ENCODE results near the gene APOB. TPM values are rescaled to one million over a fixed set of nuclear protein-coding genes. Genes with fewer than 3 reads are reported as not detected.

The APOB gene
- total and polyA plus RNA-seq, 2 of the 13 experiments (the other 11 are each of a cell fraction or from before 2014, with no cell fraction given) = 1,569 to 2,515 TPM

DNA sequence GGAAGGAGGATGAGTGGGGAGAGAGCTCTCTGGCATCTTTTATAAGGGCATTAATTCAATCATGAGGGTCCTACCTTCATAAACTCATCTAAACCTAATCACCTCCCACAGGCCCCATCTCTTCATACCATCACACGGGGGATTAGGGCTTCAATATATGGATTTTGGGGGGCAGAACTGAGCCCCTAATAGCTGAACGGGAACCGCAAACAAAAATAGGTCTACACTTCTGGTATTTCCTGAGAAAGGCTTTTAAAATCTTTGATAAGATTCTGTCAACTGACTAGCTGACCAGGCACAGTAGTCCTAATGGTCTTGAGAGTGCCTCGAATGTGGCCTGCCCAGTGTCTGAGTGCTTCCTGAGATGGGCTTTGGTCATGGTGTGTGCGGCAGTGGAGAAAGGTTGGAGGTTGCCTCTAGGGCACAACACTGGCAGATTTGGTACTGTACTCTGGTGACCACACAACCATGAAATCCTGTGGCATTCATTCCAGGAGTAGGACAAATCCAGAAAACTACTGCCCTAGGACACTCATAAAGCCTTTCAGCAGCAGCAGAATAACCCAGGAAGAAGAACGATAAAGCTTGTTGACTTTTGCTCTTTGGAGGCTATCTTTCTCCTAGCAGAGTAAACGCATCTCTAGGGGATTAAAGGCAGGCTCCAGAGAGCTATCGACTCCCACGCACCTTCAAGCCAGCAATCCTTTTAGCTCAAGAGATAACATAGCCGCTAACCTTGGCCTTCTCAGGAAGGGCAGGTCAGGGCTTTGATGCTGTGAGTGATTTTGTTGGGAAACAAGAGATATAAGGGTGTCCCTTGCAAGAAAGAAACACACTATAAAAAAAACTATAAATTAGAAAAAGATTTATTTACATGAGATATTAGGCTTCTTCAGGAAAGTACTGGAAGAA lies 12.3 kb upstream of the APOB start (continued):
- TF ChIP-seq ZNF615 (CRISPR knock-in tag; IDR thresholded peaks at IDR 0.05; ENCODE audit: borderline replicate concordance) = peak; percentile 99; the same call in 1 of the 2 replicates
- peak; percentile 100 for TF ChIP-seq HMG20A (CRISPR knock-in tag; IDR thresholded peaks at IDR 0.05; ENCODE audit: borderline replicate concordance)
- TF ChIP-seq PHF21A (CRISPR knock-in tag; IDR thresholded peaks at IDR 0.05) = peak; percentile 98
- TF ChIP-seq, protein P1, sequence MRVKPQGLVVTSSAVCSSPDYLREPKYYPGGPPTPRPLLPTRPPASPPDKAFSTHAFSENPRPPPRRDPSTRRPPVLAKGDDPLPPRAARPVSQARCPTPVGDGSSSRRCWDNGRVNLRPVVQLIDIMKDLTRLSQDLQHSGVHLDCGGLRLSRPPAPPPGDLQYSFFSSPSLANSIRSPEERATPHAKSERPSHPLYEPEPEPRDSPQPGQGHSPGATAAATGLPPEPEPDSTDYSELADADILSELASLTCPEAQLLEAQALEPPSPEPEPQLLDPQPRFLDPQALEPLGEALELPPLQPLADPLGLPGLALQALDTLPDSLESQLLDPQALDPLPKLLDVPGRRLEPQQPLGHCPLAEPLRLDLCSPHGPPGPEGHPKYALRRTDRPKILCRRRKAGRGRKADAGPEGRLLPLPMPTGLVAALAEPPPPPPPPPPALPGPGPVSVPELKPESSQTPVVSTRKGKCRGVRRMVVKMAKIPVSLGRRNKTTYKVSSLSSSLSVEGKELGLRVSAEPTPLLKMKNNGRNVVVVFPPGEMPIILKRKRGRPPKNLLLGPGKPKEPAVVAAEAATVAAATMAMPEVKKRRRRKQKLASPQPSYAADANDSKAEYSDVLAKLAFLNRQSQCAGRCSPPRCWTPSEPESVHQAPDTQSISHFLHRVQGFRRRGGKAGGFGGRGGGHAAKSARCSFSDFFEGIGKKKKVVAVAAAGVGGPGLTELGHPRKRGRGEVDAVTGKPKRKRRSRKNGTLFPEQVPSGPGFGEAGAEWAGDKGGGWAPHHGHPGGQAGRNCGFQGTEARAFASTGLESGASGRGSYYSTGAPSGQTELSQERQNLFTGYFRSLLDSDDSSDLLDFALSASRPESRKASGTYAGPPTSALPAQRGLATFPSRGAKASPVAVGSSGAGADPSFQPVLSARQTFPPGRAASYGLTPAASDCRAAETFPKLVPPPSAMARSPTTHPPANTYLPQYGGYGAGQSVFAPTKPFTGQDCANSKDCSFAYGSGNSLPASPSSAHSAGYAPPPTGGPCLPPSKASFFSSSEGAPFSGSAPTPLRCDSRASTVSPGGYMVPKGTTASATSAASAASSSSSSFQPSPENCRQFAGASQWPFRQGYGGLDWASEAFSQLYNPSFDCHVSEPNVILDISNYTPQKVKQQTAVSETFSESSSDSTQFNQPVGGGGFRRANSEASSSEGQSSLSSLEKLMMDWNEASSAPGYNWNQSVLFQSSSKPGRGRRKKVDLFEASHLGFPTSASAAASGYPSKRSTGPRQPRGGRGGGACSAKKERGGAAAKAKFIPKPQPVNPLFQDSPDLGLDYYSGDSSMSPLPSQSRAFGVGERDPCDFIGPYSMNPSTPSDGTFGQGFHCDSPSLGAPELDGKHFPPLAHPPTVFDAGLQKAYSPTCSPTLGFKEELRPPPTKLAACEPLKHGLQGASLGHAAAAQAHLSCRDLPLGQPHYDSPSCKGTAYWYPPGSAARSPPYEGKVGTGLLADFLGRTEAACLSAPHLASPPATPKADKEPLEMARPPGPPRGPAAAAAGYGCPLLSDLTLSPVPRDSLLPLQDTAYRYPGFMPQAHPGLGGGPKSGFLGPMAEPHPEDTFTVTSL (CRISPR knock-in tag; IDR thresholded peaks at IDR 0.05; ENCODE audit: borderline replicate concordance) = peak; percentile 100
- TF ChIP-seq GABPB1 (CRISPR knock-in tag; IDR thresholded peaks at IDR 0.05) = peak; percentile 61; the same call in 1 of the 2 replicates
- peak; percentile 95 for TF ChIP-seq HNF4G (IDR thresholded peaks at IDR 0.05; ENCODE audit: borderline replicate concordance, low read depth, low read length)
- TF ChIP-seq HNF4G (CRISPR knock-in tag; IDR thresholded peaks at IDR 0.05; ENCODE audit: borderline replicate concordance, low read depth) = peak; percentile 92; the same call in 1 of the 2 replicates
- TF ChIP-seq, protein P2, sequence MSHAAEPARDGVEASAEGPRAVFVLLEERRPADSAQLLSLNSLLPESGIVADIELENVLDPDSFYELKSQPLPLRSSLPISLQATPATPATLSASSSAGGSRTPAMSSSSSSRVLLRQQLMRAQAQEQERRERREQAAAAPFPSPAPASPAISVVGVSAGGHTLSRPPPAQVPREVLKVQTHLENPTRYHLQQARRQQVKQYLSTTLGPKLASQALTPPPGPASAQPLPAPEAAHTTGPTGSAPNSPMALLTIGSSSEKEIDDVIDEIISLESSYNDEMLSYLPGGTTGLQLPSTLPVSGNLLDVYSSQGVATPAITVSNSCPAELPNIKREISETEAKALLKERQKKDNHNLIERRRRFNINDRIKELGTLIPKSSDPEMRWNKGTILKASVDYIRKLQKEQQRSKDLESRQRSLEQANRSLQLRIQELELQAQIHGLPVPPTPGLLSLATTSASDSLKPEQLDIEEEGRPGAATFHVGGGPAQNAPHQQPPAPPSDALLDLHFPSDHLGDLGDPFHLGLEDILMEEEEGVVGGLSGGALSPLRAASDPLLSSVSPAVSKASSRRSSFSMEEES (CRISPR knock-in tag; IDR thresholded peaks at IDR 0.05) = peak; percentile 95
- TF ChIP-seq, protein P3, sequence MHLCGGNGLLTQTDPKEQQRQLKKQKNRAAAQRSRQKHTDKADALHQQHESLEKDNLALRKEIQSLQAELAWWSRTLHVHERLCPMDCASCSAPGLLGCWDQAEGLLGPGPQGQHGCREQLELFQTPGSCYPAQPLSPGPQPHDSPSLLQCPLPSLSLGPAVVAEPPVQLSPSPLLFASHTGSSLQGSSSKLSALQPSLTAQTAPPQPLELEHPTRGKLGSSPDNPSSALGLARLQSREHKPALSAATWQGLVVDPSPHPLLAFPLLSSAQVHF (CRISPR knock-in tag; IDR thresholded peaks at IDR 0.05) = no peak
- TF ChIP-seq TAF15 (IDR thresholded peaks at IDR 0.05; ENCODE audit: low read depth, low read length, poor library complexity, severe bottlenecking) = no peak
- TF ChIP-seq, protein P4, sequence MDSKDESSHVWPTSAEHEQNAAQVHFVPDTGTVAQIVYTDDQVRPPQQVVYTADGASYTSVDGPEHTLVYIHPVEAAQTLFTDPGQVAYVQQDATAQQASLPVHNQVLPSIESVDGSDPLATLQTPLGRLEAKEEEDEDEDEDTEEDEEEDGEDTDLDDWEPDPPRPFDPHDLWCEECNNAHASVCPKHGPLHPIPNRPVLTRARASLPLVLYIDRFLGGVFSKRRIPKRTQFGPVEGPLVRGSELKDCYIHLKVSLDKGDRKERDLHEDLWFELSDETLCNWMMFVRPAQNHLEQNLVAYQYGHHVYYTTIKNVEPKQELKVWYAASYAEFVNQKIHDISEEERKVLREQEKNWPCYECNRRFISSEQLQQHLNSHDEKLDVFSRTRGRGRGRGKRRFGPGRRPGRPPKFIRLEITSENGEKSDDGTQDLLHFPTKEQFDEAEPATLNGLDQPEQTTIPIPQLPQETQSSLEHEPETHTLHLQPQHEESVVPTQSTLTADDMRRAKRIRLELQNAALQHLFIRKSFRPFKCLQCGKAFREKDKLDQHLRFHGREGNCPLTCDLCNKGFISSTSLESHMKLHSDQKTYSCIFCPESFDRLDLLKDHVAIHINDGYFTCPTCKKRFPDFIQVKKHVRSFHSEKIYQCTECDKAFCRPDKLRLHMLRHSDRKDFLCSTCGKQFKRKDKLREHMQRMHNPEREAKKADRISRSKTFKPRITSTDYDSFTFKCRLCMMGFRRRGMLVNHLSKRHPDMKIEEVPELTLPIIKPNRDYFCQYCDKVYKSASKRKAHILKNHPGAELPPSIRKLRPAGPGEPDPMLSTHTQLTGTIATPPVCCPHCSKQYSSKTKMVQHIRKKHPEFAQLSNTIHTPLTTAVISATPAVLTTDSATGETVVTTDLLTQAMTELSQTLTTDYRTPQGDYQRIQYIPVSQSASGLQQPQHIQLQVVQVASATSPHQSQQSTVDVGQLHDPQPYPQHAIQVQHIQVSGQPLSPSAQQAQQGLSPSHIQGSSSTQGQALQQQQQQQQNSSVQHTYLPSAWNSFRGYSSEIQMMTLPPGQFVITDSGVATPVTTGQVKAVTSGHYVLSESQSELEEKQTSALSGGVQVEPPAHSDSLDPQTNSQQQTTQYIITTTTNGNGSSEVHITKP (CRISPR knock-in tag; IDR thresholded peaks at IDR 0.05; ENCODE audit: low read depth) = peak; percentile 86
- TF ChIP-seq, protein P5, sequence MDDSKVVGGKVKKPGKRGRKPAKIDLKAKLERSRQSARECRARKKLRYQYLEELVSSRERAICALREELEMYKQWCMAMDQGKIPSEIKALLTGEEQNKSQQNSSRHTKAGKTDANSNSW (CRISPR knock-in tag; IDR thresholded peaks at IDR 0.05; ENCODE audit: borderline replicate concordance) = no peak
- peak; percentile 91 for TF ChIP-seq CEBPG (CRISPR knock-in tag; IDR thresholded peaks at IDR 0.05)
- TF ChIP-seq ELF1 (CRISPR knock-in tag; IDR thresholded peaks at IDR 0.05) = peak; percentile 82
- peak; percentile 97 for TF ChIP-seq BRCA1 (CRISPR knock-in tag; IDR thresholded peaks at IDR 0.05)
- peak; percentile 77; the same call in 1 of the 2 replicates for TF ChIP-seq ZMAT3 (CRISPR knock-in tag; conservative IDR thresholded peaks at IDR 0.05)

Data from HepG2 (cell line).